VCaP (cell line): ENCODE measurements around the gene STXBP5.

Experiments
- H3K27ac ChIP-seq: fragments of 450-650 bp; 2 replicates; pipeline ENCODE4 v1.5.1; 2017
- TF ChIP-seq, protein P1 (sequence below): fragments of 450-650 bp; conservative IDR thresholded peaks from 2 replicates; pipeline ENCODE4 v1.5.1; 2017; ENCODE audit warnings: mild to moderate bottlenecking, moderate library complexity

The STXBP5 gene

GRCh38 chr6:147384029-147384428 is 179.8 kb downstream of the STXBP5 start:
- TF ChIP-seq, protein P1, sequence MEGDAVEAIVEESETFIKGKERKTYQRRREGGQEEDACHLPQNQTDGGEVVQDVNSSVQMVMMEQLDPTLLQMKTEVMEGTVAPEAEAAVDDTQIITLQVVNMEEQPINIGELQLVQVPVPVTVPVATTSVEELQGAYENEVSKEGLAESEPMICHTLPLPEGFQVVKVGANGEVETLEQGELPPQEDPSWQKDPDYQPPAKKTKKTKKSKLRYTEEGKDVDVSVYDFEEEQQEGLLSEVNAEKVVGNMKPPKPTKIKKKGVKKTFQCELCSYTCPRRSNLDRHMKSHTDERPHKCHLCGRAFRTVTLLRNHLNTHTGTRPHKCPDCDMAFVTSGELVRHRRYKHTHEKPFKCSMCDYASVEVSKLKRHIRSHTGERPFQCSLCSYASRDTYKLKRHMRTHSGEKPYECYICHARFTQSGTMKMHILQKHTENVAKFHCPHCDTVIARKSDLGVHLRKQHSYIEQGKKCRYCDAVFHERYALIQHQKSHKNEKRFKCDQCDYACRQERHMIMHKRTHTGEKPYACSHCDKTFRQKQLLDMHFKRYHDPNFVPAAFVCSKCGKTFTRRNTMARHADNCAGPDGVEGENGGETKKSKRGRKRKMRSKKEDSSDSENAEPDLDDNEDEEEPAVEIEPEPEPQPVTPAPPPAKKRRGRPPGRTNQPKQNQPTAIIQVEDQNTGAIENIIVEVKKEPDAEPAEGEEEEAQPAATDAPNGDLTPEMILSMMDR: no peak
- H3K27ac ChIP-seq: no peak overlapping the region

DNA sequence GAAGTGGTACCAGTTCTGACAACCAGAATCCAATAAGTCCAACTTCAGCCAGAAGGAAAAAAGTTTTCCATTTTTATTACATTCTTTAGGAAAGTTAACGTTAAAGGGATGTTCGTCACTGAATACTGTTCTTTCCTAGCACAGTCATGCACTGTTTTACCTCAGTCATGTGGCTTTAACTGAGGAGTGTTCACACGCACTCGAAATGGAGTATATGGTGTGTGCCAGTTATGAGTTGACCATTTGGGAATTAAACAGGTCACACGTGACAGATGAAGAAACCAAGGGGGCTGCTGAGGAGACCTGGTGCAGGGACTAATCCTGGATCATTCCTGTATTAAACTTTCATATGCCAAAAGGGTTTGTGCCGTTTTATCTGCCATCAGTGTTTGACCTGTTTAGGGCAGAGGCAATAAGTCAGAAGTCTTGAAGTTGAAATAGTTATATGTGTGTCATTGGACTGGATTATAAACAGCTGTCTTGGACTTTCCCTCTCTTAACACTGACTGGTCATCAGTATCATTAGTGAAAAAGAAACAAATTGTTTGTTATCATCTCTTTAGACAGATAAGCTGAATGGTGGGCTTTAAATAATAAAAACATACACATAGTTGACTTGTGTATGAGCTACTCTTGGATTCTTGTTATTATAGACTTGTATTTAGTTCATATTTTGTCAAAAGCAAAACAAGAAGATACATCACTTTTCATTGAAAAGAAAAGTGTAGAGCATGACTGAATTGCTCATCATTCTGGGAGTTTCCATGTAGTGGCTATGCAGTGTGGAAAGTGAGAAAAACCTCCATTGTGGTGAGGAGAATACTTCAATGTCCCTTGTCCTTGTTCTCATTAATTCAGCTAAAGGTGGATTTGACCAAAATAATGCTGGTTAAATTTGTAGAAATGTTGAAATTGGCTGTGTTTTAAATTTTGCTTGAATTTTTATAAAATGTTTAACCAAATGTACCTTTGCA is 180.8 kb downstream of the STXBP5 start:
- TF ChIP-seq, protein P1: no peak
- no peak overlapping the region for H3K27ac ChIP-seq

DNA sequence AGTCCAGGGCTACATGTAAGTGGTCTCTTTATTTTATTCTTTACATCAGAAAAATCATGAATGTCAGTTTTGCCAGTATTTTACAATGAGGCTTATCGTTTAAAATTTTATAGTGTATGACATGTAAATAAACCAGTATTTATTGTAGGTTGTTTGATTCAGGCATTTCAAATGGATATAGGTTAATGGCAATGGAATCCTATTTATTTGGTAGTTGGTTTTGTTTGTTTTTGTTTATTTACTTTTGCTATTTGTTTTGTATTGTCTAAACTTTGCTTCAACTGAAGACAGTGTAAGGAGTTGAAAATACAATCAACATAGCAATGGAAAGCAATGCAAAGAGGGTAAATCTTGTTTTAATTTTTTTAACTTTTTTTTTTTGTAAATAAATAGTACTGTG is 185.2 kb downstream of the STXBP5 start:
- TF ChIP-seq, protein P1: no peak
- no peak overlapping the region for H3K27ac ChIP-seq

- no peak overlapping the region for H3K27ac ChIP-seq
- TF ChIP-seq, protein P1: peak; percentile 84
These were observed 186.8 kb downstream of the STXBP5 start for GRCh38 chr6:147390909-147391536.

DNA sequence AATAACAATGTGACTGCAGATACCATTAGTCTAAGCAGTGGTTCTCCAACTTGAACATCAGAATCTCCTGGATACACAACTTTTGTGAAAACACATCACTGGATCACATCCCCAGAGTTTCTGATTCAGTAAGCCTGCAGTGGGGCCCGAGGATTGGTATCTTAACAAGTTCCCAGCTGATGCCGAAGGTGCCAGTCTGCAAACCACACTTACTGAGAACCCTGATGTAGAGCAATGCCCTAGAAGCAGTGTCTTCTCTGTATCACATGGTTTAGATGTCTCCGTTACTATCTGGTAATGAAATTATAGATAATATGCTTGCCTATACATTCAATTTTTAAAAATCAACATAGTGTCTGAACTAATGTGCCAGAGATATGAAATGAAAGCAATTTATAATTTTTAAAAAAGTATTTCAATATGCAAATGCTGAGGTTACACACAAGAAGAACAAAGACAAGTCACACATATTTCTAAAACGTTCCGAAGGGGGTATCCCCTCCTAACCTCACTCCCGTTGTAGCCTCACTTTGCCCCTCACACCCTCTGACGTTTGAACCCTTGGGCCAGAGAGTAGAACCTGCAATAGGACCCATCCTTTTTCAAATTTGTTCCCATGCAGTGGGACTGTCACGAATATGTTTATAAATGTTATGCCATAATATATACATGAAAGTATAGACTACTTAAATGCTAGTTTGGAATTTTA is 188.9 kb downstream of the STXBP5 start:
- H3K27ac ChIP-seq: no peak overlapping the region
- TF ChIP-seq, protein P1: no peak

- no peak overlapping the region for H3K27ac ChIP-seq
- TF ChIP-seq, protein P1: no peak
These were observed 190.9 kb downstream of the STXBP5 start for GRCh38 chr6:147395158-147395557.

DNA sequence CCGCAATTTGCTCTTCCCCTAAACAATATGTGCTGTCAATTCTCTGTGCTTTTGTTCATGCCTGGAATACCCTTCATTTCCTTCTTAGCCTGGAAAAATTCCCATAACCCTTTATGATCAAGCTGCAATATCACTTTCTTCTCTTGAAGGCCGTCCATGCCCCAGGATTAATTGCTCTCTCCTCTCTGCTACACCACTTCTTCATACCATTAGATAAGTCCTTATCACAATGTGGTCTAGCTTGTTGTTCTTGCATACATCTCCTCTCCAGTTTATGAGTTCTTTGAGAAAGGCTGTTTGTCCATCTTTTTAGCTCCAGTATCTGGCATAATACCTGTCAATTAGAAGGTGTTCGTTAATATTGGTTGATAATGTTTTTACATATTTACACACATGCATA is 193.1 kb downstream of the STXBP5 start:
- TF ChIP-seq, protein P1: no peak
- H3K27ac ChIP-seq: no peak overlapping the region
